CD4-positive, alpha-beta T cell treated with Interleukin-12 subunit alpha and Interleukin-12 subunit beta, for 1 hour (primary cell): ENCODE measurements around the gene LATS2.
"Not testable (repeated sequence)": the region's sequence is repeated elsewhere in the genome, so short reads cannot be mapped to it uniquely, and the experiment has no call there.

ENCODE experiments used
- DNase-seq: peaks from one replicate; pipeline ENCODE4 v3.0.0-alpha.2; 2020

The LATS2 gene

DNA sequence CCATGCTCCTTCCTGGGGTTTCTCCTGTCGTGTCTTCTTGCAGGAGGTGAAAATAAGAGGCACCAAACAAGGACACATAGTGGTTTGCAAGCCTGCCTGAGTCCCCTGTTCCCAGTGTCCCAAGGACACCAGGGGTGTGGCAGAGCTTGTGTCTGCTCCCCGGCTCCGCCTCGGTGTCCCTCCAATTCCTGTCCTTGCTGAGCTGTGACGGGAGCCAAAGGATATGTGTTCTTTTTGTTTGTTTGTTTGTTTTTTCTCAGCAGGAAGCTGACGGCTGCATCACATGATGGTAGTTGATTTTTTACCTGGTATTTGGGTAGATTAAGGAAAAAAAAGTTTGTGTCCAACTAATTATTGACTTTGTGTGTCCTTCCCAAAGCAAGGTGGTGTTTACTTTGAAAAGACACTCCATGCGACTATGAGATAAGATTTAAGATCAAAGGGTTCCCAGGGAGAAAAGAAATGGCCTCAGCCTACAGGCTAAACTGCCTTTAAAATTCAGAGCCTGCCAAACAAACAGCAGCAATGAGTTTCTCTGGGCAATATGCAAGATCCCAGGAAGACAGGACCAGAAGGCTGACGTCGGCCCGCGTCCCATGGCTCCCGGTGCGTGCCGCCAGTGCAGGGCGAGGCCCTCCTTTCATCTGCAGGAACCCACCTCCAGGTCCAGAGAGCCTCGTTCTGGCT lies 108.0 kb downstream of the LATS2 start:
- DNase-seq = no peak

DNA sequence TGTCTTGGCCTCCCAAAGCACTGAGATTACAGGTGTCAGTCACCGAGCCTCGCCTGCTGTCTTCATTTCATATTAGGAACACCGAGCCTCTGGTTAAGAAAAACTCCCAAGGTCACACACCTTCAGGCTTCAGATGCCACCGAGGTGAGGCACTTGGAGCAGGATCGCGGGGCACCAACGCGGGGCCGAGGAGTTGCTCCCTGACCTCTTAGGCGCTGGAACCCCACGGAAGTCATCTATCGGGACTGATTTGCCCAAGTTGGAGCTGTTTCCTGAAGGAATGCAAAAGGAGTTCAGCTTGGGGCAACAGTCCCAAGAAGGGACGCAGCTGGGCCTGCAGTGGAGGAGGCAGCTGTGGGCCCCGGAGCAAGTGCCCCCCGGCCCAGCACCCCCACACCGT lies 108.5 kb downstream of the LATS2 start:
- no peak for DNase-seq

DNA sequence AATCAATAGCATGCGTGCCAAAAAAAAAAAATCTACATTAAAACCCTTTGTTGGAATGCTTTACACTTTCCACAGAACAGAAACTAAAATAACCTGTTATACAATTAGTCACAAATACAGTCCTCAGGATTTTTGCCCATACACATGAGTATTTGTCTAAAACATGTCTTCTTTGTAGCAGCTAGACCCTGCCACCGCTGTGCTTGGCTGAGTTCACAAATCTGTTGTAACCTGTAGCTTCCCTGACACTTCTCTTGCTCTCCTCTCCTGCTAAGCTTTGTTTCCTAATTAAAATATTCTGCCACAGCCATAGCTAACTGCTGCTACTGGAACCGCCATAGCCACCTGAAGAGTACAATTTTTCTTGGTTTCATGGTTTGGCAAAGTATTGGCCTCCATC lies 113.4 kb downstream of the LATS2 start:
- DNase-seq = not testable (repeated sequence)

DNA sequence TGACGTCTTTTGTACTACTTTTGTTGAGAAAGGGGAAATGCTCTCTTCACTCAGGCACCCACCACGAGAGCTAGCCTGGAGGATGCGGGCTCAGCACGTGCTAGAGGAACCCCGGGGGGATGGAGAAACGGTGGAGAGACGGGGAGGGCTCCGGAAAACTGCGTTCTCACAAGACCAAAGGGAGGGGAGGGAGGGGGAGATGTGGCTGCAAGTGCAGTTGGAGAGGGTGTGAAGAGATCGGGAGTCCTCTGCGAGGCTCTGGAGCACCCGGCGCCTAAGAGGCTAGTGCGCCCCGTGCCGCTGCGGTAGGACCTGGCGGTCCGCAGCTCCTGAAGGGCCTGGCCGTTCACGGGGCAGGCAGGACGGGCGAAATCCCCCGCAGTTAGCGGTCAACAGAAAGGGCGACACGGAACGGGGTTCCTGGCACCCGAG lies 115.4 kb downstream of the LATS2 start:
- DNase-seq = no peak

DNA sequence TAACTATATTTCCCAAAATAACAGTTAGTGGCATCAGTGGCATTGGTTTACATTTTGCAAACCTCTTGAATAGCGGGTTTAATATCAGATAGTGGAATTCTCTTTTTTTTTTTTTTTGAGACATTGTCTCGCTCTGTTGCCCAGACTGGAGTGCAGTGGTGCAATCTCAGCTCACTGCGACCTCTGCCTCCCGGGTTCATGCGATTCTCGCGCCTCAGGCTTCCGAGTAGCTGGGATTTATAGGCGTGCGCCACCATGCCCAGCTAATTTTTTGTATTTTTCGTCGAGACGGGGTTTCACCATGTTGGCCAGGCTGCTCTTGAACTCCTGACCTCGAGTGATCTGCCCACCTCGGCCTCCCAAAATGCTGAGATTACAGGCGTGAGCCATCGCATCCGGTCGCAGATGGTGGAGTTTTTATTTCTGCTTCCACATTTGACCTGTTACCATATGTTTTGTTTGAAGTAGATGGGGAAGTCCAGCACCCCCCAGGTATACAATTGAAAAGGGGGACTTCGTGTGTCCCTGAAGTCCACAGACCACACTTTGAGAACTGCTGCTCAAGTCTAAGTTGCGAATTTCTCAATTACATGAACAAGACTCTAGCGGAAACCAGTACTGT lies 118.3 kb downstream of the LATS2 start:
- DNase-seq = no peak

DNA sequence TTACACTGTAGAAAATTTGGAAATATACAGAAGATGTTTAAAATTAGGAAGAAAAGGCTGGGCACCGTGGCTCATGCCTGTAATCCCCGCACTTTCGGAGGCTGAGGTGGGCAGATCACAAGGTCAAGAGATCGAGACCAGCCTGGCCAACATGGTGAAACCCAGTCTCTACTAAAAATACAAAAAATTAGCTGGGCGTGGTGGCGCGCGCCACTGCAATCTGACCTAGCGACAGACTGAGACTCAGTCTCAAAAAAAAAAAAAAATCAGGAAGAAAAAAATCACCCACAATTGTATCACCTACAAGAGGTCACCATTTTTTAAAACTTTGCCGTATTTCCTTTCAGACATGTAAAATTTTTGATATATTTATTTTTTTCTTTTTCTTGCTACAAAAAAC lies 120.9 kb downstream of the LATS2 start:
- not testable (repeated sequence) for DNase-seq

DNA sequence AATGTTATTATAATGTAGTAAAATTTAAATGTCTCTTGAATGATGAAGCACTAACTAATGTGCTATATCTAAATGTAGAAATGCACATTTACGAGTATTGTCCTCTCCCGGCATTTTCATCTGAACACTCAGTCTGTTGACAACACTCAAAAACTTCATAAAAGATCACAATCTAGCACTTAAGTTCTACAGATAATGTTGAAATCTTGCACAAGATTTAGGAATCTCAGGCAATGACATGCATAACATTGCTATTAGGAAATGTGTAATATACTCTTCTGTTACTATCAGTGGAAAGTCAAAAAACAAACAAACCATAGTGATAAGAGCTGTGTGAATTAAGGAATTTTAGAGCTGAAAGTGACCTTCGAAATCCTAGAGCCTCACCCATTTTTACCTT lies 121.3 kb downstream of the LATS2 start:
- DNase-seq = no peak

DNA sequence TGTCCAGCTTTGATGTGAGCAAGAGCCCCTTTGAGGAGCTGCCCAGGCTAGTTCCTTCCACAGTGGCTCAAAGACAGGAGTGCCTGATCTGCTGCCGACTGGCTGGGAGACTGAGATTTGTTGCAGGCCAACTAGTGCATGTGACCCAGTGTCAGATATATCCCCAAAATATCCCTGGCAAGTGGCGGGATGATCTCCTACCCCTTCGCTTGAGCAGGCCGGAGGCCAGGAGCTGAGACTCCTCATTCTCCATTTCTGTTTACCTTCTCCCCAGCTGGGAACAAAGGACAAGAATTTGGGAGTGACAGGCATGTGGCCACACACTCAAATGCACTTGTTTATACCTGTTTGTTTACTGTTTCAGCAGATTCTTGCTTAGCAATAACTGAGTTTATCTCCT lies 121.7 kb downstream of the LATS2 start:
- no peak for DNase-seq

DNA sequence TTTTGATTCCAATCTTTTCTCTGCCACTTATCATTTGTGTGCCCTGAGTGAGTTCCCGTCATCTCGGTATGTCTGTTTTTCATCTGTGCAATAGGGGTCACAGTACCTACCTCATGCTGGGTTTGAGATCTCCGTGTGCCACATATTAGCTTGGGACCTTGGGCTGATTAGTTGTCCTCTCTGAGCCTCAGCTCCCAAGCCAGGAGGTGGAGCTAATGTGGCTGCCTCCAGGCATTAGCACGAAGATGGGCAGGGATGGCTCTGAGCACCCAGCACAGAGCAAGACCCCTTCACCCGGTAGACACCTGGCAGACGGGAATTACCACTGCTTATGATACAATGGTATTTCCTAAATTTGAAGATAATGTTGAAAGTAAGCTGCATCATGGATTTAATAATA lies 123.1 kb downstream of the LATS2 start:
- no peak for DNase-seq

DNA sequence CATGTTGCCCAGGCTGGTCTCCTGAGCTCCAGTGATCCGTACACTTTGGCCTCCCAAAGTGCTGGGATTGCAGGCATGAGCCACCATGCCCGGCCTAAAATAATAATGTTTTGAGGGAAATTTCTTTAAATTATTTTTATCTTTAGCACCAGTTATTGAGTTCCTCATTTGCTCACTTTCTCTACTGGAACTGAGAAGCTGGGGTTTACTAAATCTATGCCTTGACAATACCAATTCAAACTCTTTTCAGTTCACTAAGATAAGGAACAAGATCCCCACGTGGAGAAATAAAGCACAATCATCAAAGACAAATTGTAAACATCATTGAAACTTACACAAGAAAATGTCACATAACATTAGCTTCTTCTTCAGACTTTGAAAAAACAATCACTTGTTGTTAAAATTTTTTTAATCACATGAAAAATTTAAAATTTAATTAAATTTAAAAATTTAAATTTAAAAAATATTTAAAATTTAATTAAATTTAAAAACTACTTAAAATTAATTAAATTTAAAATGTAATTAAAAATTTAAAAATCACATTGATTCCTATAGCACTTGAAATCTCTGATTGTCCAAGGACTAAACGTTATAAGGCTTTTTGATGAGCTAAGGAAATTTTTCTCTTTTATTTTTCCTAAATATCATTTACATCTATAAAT lies 133.7 kb downstream of the LATS2 start:
- DNase-seq = no peak

DNA sequence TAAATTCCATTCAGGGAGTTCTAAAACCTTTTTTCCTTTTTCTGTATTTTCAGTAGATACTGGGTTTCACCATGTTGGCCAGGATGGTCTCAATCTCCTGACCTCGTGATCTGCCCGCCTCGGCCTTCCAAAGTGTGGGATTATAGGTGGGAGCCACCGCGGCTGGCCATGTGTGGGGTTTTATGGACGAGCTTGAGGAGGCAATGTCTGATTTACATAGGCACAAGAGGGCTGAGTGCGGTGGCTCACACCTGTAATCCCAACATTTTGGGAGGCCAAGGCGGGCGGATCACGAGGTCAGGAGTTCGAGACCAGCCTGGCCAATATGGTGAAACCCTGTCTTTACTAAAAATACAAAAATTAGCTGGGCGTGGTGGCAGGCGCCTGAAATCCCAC lies 136.0 kb downstream of the LATS2 start:
- DNase-seq = not testable (repeated sequence)

DNA sequence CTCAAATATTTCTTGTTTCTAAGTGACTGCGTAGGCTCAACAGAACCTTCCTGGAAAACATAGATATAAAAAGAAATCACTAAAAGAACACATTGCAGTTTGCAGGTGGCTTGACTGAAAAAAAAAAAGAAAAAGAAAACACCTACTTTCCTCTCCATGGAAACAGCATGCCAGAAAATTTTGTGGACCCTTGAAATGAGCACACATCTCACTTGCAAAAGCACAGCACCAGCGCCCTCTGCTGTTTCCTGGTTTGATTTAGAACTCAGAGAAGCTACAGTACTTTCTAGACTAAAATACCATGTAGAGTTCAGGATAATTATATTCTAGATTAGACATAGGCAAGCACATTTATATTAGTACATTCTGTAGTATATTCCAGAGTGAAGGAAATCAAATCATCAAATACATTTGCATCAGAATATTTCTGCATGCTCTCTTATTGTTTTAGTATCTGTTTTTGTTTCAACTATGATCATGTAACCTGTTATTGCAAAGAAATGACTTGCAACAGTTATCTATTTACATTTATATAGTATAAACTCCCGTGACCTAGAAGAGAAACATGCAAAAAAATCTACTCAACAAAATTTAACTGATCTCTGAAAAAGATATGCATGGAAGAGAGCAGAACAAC lies 136.5 kb downstream of the LATS2 start:
- peak; percentile 71 for DNase-seq

DNA sequence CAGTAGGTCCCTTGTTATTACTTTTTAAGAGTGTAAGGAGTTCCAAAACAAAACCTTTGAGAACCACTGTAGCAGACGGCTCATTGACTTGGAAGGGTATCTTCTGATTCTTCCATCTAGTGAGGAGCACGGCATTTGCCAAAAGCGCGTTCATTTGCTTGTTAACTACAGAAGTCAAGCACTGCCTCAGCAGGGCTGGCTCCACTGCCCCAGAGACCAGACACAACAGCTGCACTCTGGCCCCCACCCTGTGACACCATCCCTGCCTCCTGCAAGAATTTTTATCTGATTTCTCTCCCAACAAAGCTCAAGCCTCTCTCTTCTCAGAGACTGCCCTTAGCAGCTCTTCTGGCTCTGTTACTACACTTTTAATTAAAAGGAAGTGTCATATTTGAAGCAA lies 138.1 kb downstream of the LATS2 start:
- no peak for DNase-seq
